ENCODE results near the gene TST.

GRCh38 chr22:37059876-37060449 lies 40.7 kb upstream of the TST start:
- TF ChIP-seq CTCF (IDR thresholded peaks at IDR 0.05) (no peak), POLR2A (IDR thresholded peaks at IDR 0.05) (no peak), POLR2AphosphoS5 (IDR thresholded peaks at IDR 0.05) (no peak)

Data from prostate gland (tissue), 2 donors.